Neural cell (in vitro differentiated cells): ENCODE data around the gene SBNO2. TPM values are rescaled to one million over a fixed set of nuclear protein-coding genes. Genes with fewer than 3 reads are reported as not detected.

Source experiments
- H2AFZ ChIP-seq: fragments of 200-600, 300-800 bp; sonication (generic), shearing (Covaris generic); 2 replicates; pipeline ENCODE4 v1.6.0; 2014; ENCODE audit warnings: low read depth, mild to moderate bottlenecking, antibody characterized with exemption, low read length, moderate library complexity
- H3F3A ChIP-seq: fragments of 200-600 bp; shearing (Covaris generic); 2 replicates; pipeline ENCODE4 v1.6.1; 2016; ENCODE audit warnings: mild to moderate bottlenecking, moderate library complexity, mixed read lengths, antibody characterized with exemption, low read length; ENCODE audit not compliant: insufficient read depth, poor library complexity, severe bottlenecking
- H3K27ac ChIP-seq: fragments of 200-600, 300-800 bp; sonication (generic), shearing (Covaris generic); 2 replicates; pipeline ENCODE4 v1.5.1; 2014; ENCODE audit warnings: mild to moderate bottlenecking, low read length, moderate library complexity
- H3K27me3 ChIP-seq: fragments of 300-800, 200-600 bp; sonication (generic), shearing (Covaris generic); 2 replicates; pipeline ENCODE4 v1.6.0; 2014; ENCODE audit warnings: mild to moderate bottlenecking, low read depth, low read length, moderate library complexity; ENCODE audit not compliant: insufficient read depth
- H3K36me3 ChIP-seq: fragments of 300-800, 200-600 bp; sonication (generic), shearing (Covaris generic); 2 replicates; pipeline ENCODE4 v1.5.1; 2014; ENCODE audit warnings: mild to moderate bottlenecking, antibody characterized with exemption, low read length, moderate library complexity; ENCODE audit not compliant: insufficient read depth
- H3K4me2 ChIP-seq: fragments of 300-800, 200-600 bp; sonication (generic), shearing (Covaris generic); 2 replicates; pipeline ENCODE4 v1.6.0; 2014; ENCODE audit warnings: mild to moderate bottlenecking, low read length
- H3K4me3 ChIP-seq: fragments of 300-800, 200-600 bp; sonication (generic), shearing (Covaris generic); 2 replicates; pipeline ENCODE4 v1.5.1; 2014; ENCODE audit warnings: mild to moderate bottlenecking, low read length, moderate library complexity
- H3K79me2 ChIP-seq: fragments of 200-600 bp; shearing (Covaris generic); replicated peaks from 2 replicates; pipeline ENCODE4 v1.6.0; 2014; ENCODE audit warnings: mild to moderate bottlenecking, low read length, moderate library complexity; ENCODE audit not compliant: insufficient read depth
- H3K9ac ChIP-seq: fragments of 300-800, 200-600 bp; sonication (generic), shearing (Covaris generic); 2 replicates; pipeline ENCODE4 v1.6.1; 2016; ENCODE audit warnings: mild to moderate bottlenecking, low read length, mixed read lengths
- H3K9me2 ChIP-seq: fragments of 200-600 bp; shearing (Covaris generic); 2 replicates; pipeline ENCODE4 v1.6.1; 2016; ENCODE audit warnings: mild to moderate bottlenecking, low read length, mixed read lengths; ENCODE audit not compliant: insufficient read depth
- H3K9me3 ChIP-seq: fragments of 200-600, 300-800 bp; sonication (generic), shearing (Covaris generic); 2 replicates; pipeline ENCODE4 v1.6.1; 2016; ENCODE audit warnings: mild to moderate bottlenecking, mixed run types, low read length, moderate library complexity, mixed read lengths
- H4K20me1 ChIP-seq: fragments of 200-600 bp; shearing (Covaris generic); 2 replicates; pipeline ENCODE4 v1.6.1; 2016; ENCODE audit warnings: mild to moderate bottlenecking, mixed run types; ENCODE audit not compliant: insufficient read depth
- CTCF ChIP-seq: fragments of 450-650 bp; IDR thresholded peaks from 2 replicates; pipeline ENCODE4 v1.5.1; 2014; ENCODE audit warnings: antibody characterized with exemption, mild to moderate bottlenecking, moderate library complexity; ENCODE audit not compliant: poor library complexity, severe bottlenecking
- EP300 ChIP-seq: fragments of 450-650 bp; conservative IDR thresholded peaks from 2 replicates; pipeline ENCODE4 v1.6.1; 2014; ENCODE audit warnings: antibody characterized with exemption, mild to moderate bottlenecking, moderate library complexity; ENCODE audit not compliant: poor library complexity, severe bottlenecking
- EZH2 ChIP-seq: fragments of 200-600, 300-800 bp; shearing (Covaris generic), sonication (generic); IDR thresholded peaks from 2 replicates; pipeline ENCODE4 v1.6.1; 2014; ENCODE audit warnings: antibody characterized with exemption, low read length, borderline replicate concordance, mild to moderate bottlenecking; ENCODE audit not compliant: insufficient read depth, poor library complexity, severe bottlenecking
- MXI1 ChIP-seq: fragments of 450-650 bp; conservative IDR thresholded peaks from 2 replicates; pipeline ENCODE4 v1.6.1; 2014; ENCODE audit warnings: antibody characterized with exemption, mild to moderate bottlenecking; ENCODE audit not compliant: poor library complexity, severe bottlenecking
- POLR2AphosphoS5 ChIP-seq: IDR thresholded peaks from 2 replicates; pipeline ENCODE4 v1.6.1; 2012
- RAD21 ChIP-seq: fragments of 450-650 bp; conservative IDR thresholded peaks from 2 replicates; pipeline ENCODE4 v1.6.1; 2014; ENCODE audit warnings: antibody characterized with exemption, mild to moderate bottlenecking, moderate library complexity
- REST ChIP-seq: IDR thresholded peaks from 2 replicates; pipeline ENCODE4 v1.6.1; 2012; ENCODE audit warnings: borderline replicate concordance
- SMC3 ChIP-seq: fragments of 450-650 bp; conservative IDR thresholded peaks from 2 replicates; pipeline ENCODE4 v1.6.1; 2014; ENCODE audit warnings: antibody characterized with exemption, mild to moderate bottlenecking, moderate library complexity; ENCODE audit not compliant: poor library complexity
- TAF1 ChIP-seq: IDR thresholded peaks from 2 replicates; pipeline ENCODE4 v1.6.1; 2012; ENCODE audit warnings: low read depth
- polyA plus RNA-seq: library from polyadenylated mRNA; depleted of rRNA; stranded (reverse); fragments of >200 nt; gene quantifications from 2 replicates; pipeline ENCODE4 v1.2.3, GENCODE V29; 2014

SBNO2 gene
- polyA plus RNA-seq, 1 donor from 2014 or later: 4.8 TPM

DNA sequence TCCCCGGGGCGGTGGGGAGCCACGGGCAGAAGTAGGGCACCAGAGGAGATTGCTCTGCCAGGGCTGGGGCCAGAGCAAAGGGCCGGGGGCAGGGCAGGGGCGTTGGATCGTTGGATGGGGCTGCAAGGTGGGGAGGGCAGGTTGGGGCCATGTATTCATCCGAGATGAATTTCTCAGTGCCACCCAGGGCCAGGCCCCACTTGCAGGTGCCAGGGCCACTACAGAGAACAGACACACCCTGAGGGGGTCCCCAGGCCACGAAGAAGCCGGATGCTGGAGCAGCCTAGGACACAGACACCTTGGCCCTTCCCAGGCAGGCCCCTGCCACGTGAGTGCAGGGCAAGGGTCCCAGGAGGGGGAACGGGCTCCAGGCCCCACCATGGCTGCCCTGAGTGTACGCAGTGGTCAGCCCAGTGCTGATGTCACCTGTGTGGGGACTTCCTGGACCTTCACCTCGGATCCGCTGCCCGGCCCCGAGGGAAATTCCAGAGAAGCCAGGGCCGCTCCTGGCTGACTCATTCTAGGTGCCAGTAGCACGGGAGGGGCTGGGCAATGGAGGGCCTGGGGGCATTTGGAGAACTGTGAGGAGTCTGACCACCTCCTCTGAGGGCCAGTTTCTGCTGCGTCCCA, 9.6 kb upstream of the SBNO2 start:
- no peak overlapping the region for H3K4me2 ChIP-seq
- no peaks in the 10 kb centered on the region for H3K79me2 ChIP-seq
- H3K9ac ChIP-seq: no peak overlapping the region
- no peak overlapping the region for H2AFZ ChIP-seq
- no peaks in the 10 kb centered on the region for H3K9me2 ChIP-seq
- no peaks in the 10 kb centered on the region for H3K9me3 ChIP-seq
- no peaks in the 10 kb centered on the region for H3K27me3 ChIP-seq
- H3F3A ChIP-seq: no peaks in the 10 kb centered on the region
- H3K27ac ChIP-seq: no peak overlapping the region
- no peak overlapping the region for H3K4me3 ChIP-seq
- no peaks in the 10 kb centered on the region for H3K36me3 ChIP-seq
- no peak for TF ChIP-seq REST
- TF ChIP-seq CTCF: no peak
- no peak for TF ChIP-seq EZH2
- no peak for TF ChIP-seq TAF1
- TF ChIP-seq POLR2AphosphoS5: no peak
- no peak for TF ChIP-seq RAD21
- no peak for TF ChIP-seq SMC3
- TF ChIP-seq EP300: no peak
- TF ChIP-seq MXI1: no peak
- H4K20me1 ChIP-seq: no peaks in the 10 kb centered on the region

DNA sequence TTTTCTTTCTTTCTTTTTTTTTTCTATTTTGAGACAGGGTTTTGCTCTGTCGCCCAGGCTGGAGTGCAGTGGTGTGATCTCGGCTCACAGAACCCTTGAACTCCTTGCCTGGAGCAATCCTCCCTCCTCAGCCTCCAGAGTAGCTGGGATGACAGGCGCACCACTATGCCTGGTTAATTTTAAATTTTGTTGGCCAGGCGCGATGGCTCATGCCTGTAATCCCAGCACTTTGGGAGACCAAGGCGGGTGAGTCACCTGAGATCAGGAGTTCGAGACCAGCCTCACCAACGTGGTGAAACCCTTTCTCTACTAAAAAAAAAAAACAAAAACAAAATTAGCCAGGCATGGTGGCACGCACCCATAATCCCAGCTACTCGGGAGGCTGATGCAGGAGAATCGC, 8.7 kb upstream of the SBNO2 start:
- no peak overlapping the region for H3K4me2 ChIP-seq
- no peaks in the 10 kb centered on the region for H3K27me3 ChIP-seq
- H3K79me2 ChIP-seq: no peaks in the 10 kb centered on the region
- no peaks in the 10 kb centered on the region for H4K20me1 ChIP-seq
- H3K4me3 ChIP-seq: no peak overlapping the region
- no peak for TF ChIP-seq MXI1
- TF ChIP-seq EP300: no peak
- TF ChIP-seq POLR2AphosphoS5: no peak
- no peak for TF ChIP-seq EZH2
- no peak for TF ChIP-seq SMC3
- TF ChIP-seq TAF1: no peak
- TF ChIP-seq RAD21: no peak
- TF ChIP-seq CTCF: no peak
- TF ChIP-seq REST: no peak
- no peak overlapping the region for H2AFZ ChIP-seq
- H3K9me2 ChIP-seq: no peaks in the 10 kb centered on the region
- H3K27ac ChIP-seq: no peak overlapping the region
- no peaks in the 10 kb centered on the region for H3F3A ChIP-seq
- H3K36me3 ChIP-seq: no peaks in the 10 kb centered on the region
- no peak overlapping the region for H3K9ac ChIP-seq
- no peaks in the 10 kb centered on the region for H3K9me3 ChIP-seq
